GM23338 (cell line): ENCODE results near the gene KIAA1191. TPM values are rescaled to one million over a fixed set of nuclear protein-coding genes. Genes with fewer than 3 reads are reported as not detected.

ENCODE experiments used
- ATAC-seq: fragments of 200-7000 bp; cut with Tn5 transposase; 3 replicates; pipeline ENCODE4 v1.9.1; 2020
- DNase-seq: peaks from one replicate; pipeline ENCODE4 v3.0.0-alpha.2; 2015; ENCODE audit warnings: low spot score
- H2AFZ ChIP-seq: fragments of 200-600 bp; sonication (generic); 2 replicates; pipeline ENCODE4 v1.8.0; 2016; ENCODE audit warnings: antibody characterized with exemption, mild to moderate bottlenecking, moderate library complexity
- H3F3A ChIP-seq: fragments of 200-600 bp; sonication (generic); replicated peaks from 2 replicates; pipeline ENCODE4 v1.8.0; 2017; ENCODE audit warnings: antibody characterized with exemption, mixed run types, low read depth
- H3K27ac ChIP-seq: fragments of 200-600 bp; sonication (generic); 2 replicates; pipeline ENCODE4 v1.6.1; 2016; ENCODE audit warnings: low read depth
- H3K27me3 ChIP-seq: fragments of 200-600 bp; sonication (generic); 2 replicates; pipeline ENCODE4 v1.8.0; 2016; ENCODE audit warnings: mild to moderate bottlenecking, mixed run types, moderate library complexity; ENCODE audit not compliant: insufficient read depth
- H3K36me3 ChIP-seq: fragments of 200-600 bp; sonication (generic); 2 replicates; pipeline ENCODE4 v1.8.0; 2016; ENCODE audit warnings: mild to moderate bottlenecking; ENCODE audit not compliant: insufficient read depth
- H3K4me1 ChIP-seq: fragments of 200-600 bp; sonication (generic); 2 replicates; pipeline ENCODE4 v1.8.0; 2016; ENCODE audit warnings: mild to moderate bottlenecking, moderate library complexity; ENCODE audit not compliant: insufficient read depth
- H3K4me2 ChIP-seq: fragments of 200-600 bp; sonication (generic); 2 replicates; pipeline ENCODE4 v1.7.1; 2017; ENCODE audit warnings: mixed run types
- H3K4me3 ChIP-seq: fragments of 200-600 bp; sonication (generic); 2 replicates; pipeline ENCODE4 v1.6.1; 2016; ENCODE audit warnings: mixed run types
- H3K79me2 ChIP-seq: fragments of 200-600 bp; sonication (generic); replicated peaks from 2 replicates; pipeline ENCODE4 v1.8.0; 2017; ENCODE audit warnings: mild to moderate bottlenecking; ENCODE audit not compliant: insufficient read depth
- H3K9me2 ChIP-seq: fragments of 200-600 bp; sonication (generic); 2 replicates; pipeline ENCODE4 v1.8.0; 2017; ENCODE audit not compliant: insufficient read depth
- H4K20me1 ChIP-seq: fragments of 200-600 bp; sonication (generic); replicated peaks from 2 replicates; pipeline ENCODE4 v1.8.0; 2017; ENCODE audit warnings: mild to moderate bottlenecking; ENCODE audit not compliant: insufficient read depth
- H3K27ac Mint-ChIP-seq: 2 replicates; pipeline ENCODE4 v1.8.0; 2020; ENCODE audit warnings: inconsistent platforms, mild to moderate bottlenecking, moderate library complexity, mixed read lengths
- H3K27me3 Mint-ChIP-seq: 3 replicates; pipeline ENCODE4 v1.8.0; 2022; ENCODE audit warnings: low read depth, mild to moderate bottlenecking, moderate library complexity, mixed read lengths, inconsistent platforms; ENCODE audit not compliant: insufficient read depth, poor library complexity
- H3K36me3 Mint-ChIP-seq: 3 replicates; pipeline ENCODE4 v1.8.0; 2021; ENCODE audit warnings: low read depth, mild to moderate bottlenecking, inconsistent platforms, moderate library complexity, mixed read lengths
- H3K4me1 Mint-ChIP-seq: 3 replicates; pipeline ENCODE4 v1.8.0; 2020; ENCODE audit warnings: mild to moderate bottlenecking, inconsistent platforms, mixed read lengths
- H3K4me3 Mint-ChIP-seq: 3 replicates; pipeline ENCODE4 v1.8.0; 2021; ENCODE audit warnings: moderate library complexity, mild to moderate bottlenecking, inconsistent platforms, mixed read lengths
- H3K9me3 Mint-ChIP-seq: 3 replicates; pipeline ENCODE4 v1.8.0; 2020; ENCODE audit warnings: moderate library complexity, mild to moderate bottlenecking, inconsistent platforms, mixed read lengths
- CREB1 ChIP-seq: fragments of 250-450 bp; sonication (Bioruptor Pico); IDR thresholded peaks from 2 replicates; pipeline ENCODE4 v1.5.0; 2020; ENCODE audit warnings: low read depth, mild to moderate bottlenecking, moderate library complexity
- CTCF ChIP-seq, 2 experiments: fragments of 200-600 bp in 1 of 2; sonication (generic) in 1 of 2; conservative IDR thresholded peaks; 2 replicates each; pipeline versions ENCODE4 v1.5.1 to v1.6.1; 2016 to 2017; ENCODE audit warnings: antibody characterized with exemption in 2 of 2, low read depth in 2 of 2, mild to moderate bottlenecking in 2 of 2, moderate library complexity in 1 of 2
- ETS1 ChIP-seq: IDR thresholded peaks from 2 replicates; pipeline ENCODE4 v1.6.1; 2016; ENCODE audit warnings: antibody characterized with exemption
- EZH2 ChIP-seq: fragments of 200-600 bp; sonication (generic); IDR thresholded peaks from one replicate; pipeline ENCODE4 v1.8.0; 2017; ENCODE audit warnings: antibody characterized with exemption, mild to moderate bottlenecking, low read depth; ENCODE audit not compliant: unreplicated experiment
- EZH2phosphoT487 ChIP-seq: fragments of 200-600 bp; sonication (generic); IDR thresholded peaks from one replicate; pipeline ENCODE4 v1.8.1; 2018; ENCODE audit warnings: antibody characterized with exemption; ENCODE audit not compliant: unreplicated experiment
- JUNB ChIP-seq: IDR thresholded peaks from one replicate; pipeline ENCODE4 v1.6.1; 2016; ENCODE audit warnings: antibody characterized with exemption; ENCODE audit not compliant: unreplicated experiment
- NANOG ChIP-seq: IDR thresholded peaks from 2 replicates; pipeline ENCODE4 v1.6.1; 2016; ENCODE audit warnings: antibody characterized with exemption, borderline replicate concordance
- POLR2AphosphoS5 ChIP-seq: IDR thresholded peaks from 2 replicates; pipeline ENCODE4 v1.6.1; 2016; ENCODE audit warnings: antibody characterized with exemption, low read depth
- REST ChIP-seq: IDR thresholded peaks from one replicate; pipeline ENCODE4 v1.6.1; 2018; ENCODE audit warnings: antibody characterized with exemption; ENCODE audit not compliant: unreplicated experiment
- STAT1 ChIP-seq: IDR thresholded peaks from one replicate; pipeline ENCODE4 v1.6.1; 2016; ENCODE audit warnings: antibody characterized with exemption; ENCODE audit not compliant: unreplicated experiment
- ZNF114 ChIP-seq: fragments of 250-450 bp; sonication (Bioruptor Pico); IDR thresholded peaks from 2 replicates; pipeline ENCODE4 v1.5.0; 2020; ENCODE audit warnings: mild to moderate bottlenecking, moderate library complexity
- ZNF331 ChIP-seq: fragments of 250-450 bp; sonication (Bioruptor Pico); IDR thresholded peaks from 2 replicates; pipeline ENCODE4 v1.5.0; 2020; ENCODE audit warnings: low read depth, mild to moderate bottlenecking, moderate library complexity
- ZNF462 ChIP-seq: fragments of 250-450 bp; sonication (Bioruptor Pico); IDR thresholded peaks from 2 replicates; pipeline ENCODE4 v1.5.0; 2020; ENCODE audit warnings: mild to moderate bottlenecking, moderate library complexity
- polyA plus RNA-seq: library from polyadenylated mRNA; unstranded; fragments of >200 nt; fragmentation: Nextera tagmentation; extraction: Ambion mirVana; gene quantifications from 2 replicates; pipeline ENCODE4 v1.2.1, GENCODE V29; 2016
- total RNA-seq: library from RNA; depleted of rRNA; stranded (reverse); fragments of >200 nt; shearing (Covaris generic); gene quantifications from 2 replicates; pipeline ENCODE4 v1.2.3, GENCODE V29; 2014

The KIAA1191 gene
- total and polyA plus RNA-seq, 2 experiments from 2014 or later = 52.3 to 87.2 TPM

- Histone ChIP-seq H4K20me1 (peaks cover 21% of the 10 kb centered on the region), H3K27ac (no peak overlapping the region), H3K4me2 (no peak overlapping the region), H3K4me1 (peaks cover 9% of the 10 kb centered on the region; the same call in 1 of the 2 replicates), H3K9me2 (no peaks in the 10 kb centered on the region), H3K27me3 (no peaks in the 10 kb centered on the region), H2AFZ (no peak overlapping the region), H3K79me2 (peaks cover 33% of the 10 kb centered on the region), H3F3A (peaks cover 18% of the 10 kb centered on the region; the same call in 1 of the 2 replicates), H3K4me3 (no peak overlapping the region), H3K36me3 (peaks cover 27% of the 10 kb centered on the region)
- H3K4me1 Mint-ChIP-seq = peaks cover 12% of the 10 kb centered on the region
- H3K36me3 Mint-ChIP-seq = peaks cover 76% of the 10 kb centered on the region
- no peak overlapping the region for H3K27ac Mint-ChIP-seq
- ATAC-seq (no peak), DNase-seq (no peak)
- TF ChIP-seq ZNF114 (no peak), ZNF462 (CRISPR knock-in tag) (no peak), ETS1 (no peak), STAT1 (no peak), JUNB (no peak), EZH2phosphoT487 (no peak), NANOG (no peak), CTCF (conservative IDR thresholded peaks at IDR 0.05; ENCODE audit: low read depth in 2 of 2) (no peak), REST (no peak), CREB1 (CRISPR knock-in tag) (no peak), EZH2 (no peak), POLR2AphosphoS5 (no peak), ZNF331 (no peak)
- H3K9me3 Mint-ChIP-seq = no peaks in the 10 kb centered on the region
- H3K27me3 Mint-ChIP-seq = peaks cover 8% of the 10 kb centered on the region
- no peak overlapping the region for H3K4me3 Mint-ChIP-seq
Observed at GRCh38 chr5:176383248-176383905, 21.8 kb upstream of the KIAA1191 start.
